WTC11 (cell line): ENCODE measurements around the gene UBXN10.

ENCODE experiments used
- ATF1 ChIP-seq: sonication (generic); formaldehyde crosslinking; IDR thresholded peaks from 2 replicates; pipeline ENCODE4 v1.8.1; 2023; ENCODE audit warnings: mild to moderate bottlenecking, moderate library complexity, missing genetic modification reagents
- TF ChIP-seq, protein P1 (sequence below): fragments of 200-600 bp; IDR thresholded peaks from 2 replicates; pipeline ENCODE4 v1.8.0; 2022; ENCODE audit warnings: antibody characterized with exemption

DNA sequence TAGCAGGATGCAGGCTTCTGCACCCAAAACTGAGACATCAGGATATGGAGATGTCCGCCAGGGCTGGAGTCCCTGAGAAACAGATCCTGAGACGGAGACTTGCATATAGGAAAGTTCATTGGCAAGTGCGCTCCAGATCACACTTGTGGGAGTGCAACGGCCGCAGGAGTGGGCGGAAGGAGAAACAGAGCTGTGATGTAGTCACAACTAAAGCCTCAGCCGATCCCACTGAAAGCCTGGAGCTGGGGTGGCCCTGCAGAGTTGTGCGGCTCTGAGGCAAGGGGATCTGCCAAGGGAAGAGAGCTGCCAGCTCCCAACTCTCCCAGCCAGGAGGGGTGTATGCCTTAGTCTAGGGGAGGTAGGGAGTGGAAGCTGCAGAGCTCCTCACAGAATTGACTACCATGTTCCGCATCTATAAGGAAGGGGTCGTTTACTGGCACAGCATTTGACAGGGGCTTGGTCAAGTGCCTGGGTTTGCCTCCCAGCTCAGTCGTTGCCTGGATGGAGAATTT is 42.5 kb downstream of the UBXN10 start:
- TF ChIP-seq ATF1: no peak
- TF ChIP-seq, protein P1, sequence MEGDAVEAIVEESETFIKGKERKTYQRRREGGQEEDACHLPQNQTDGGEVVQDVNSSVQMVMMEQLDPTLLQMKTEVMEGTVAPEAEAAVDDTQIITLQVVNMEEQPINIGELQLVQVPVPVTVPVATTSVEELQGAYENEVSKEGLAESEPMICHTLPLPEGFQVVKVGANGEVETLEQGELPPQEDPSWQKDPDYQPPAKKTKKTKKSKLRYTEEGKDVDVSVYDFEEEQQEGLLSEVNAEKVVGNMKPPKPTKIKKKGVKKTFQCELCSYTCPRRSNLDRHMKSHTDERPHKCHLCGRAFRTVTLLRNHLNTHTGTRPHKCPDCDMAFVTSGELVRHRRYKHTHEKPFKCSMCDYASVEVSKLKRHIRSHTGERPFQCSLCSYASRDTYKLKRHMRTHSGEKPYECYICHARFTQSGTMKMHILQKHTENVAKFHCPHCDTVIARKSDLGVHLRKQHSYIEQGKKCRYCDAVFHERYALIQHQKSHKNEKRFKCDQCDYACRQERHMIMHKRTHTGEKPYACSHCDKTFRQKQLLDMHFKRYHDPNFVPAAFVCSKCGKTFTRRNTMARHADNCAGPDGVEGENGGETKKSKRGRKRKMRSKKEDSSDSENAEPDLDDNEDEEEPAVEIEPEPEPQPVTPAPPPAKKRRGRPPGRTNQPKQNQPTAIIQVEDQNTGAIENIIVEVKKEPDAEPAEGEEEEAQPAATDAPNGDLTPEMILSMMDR: no peak
